HepG2 (cell line): Measurements from ENCODE around the gene ETFRF1. TPM values are rescaled to one million over a fixed set of nuclear protein-coding genes. Genes with fewer than 3 reads are reported as not detected.

ENCODE experiments used
- ATAC-seq: fragments of 200-7000 bp; cut with Tn5 transposase; 3 replicates; pipeline ENCODE4 v1.9.1; 2020; ENCODE audit warnings: mild to moderate bottlenecking, moderate library complexity
- BruUV-seq: library from RNA; stranded (reverse); fragments of 400-500 nt; replicated peaks from 2 replicates; lab custom pipeline; 2021; lab: Mats Ljungman, UMichigan
- CTCF ChIA-PET: fragments of 300-600 bp; formaldehyde crosslinking; extraction: SDS; loops from one replicate; lab custom pipeline; 2021; ENCODE audit warnings: low total read pairs, inconsistent platforms, low intra/inter-chr PET ratio; lab: Yijun Ruan, JAX
- POLR2A ChIA-PET: fragments of 350-600 bp; sonication (Branson Sonifier 250); formaldehyde crosslinking; loops from one replicate; lab custom pipeline; 2020; ENCODE audit warnings: antibody characterized with exemption, inconsistent platforms; lab: Yijun Ruan, JAX
- DNase-seq: peaks from one replicate; pipeline ENCODE4 v3.0.0-alpha.2; 2015; ENCODE audit warnings: low spot score
- FAIRE-seq: peaks from 3 replicates; lab custom pipeline; 2011; peaks lifted over from hg19 to GRCh38; lab: Jason Lieb, UNC
- H2AFZ ChIP-seq: one replicate; pipeline ENCODE4 v1.6.1; 2011; ENCODE audit warnings: low read length, inconsistent platforms
- H3K27ac ChIP-seq: fragments of 300-600 bp; 3 replicates; pipeline ENCODE4 v1.8.0; 2011; ENCODE audit warnings: mixed run types, mild to moderate bottlenecking, mixed read lengths, low read length, inconsistent platforms; ENCODE audit not compliant: insufficient read depth; ENCODE audit errors: extremely low read length
- H3K27me3 ChIP-seq, 2 experiments: fragments of 200-600 bp in 1 of 2; 2 replicates in 1 of 2; 3 replicates in 1 of 2; pipeline versions ENCODE4 v1.6.0 to v1.8.0; 2011; ENCODE audit warnings: low read length in 2 of 2, mild to moderate bottlenecking in 2 of 2, moderate library complexity in 2 of 2, inconsistent platforms in 1 of 2; ENCODE audit not compliant: insufficient read depth in 2 of 2, control insufficient read depth in 1 of 2
- H3K36me3 ChIP-seq, 2 experiments: fragments of 200-600 bp in 1 of 2; replicated peaks in 1 of 2; 2 replicates in 1 of 2; 3 replicates in 1 of 2; pipeline versions ENCODE4 v1.5.1 to v1.8.0; 2011; ENCODE audit warnings: low read length in 2 of 2, inconsistent platforms in 1 of 2; ENCODE audit not compliant: insufficient read depth in 2 of 2, control insufficient read depth in 1 of 2
- H3K4me1 ChIP-seq: 2 replicates; pipeline ENCODE4 v1.5.1; 2012; ENCODE audit warnings: low read length, inconsistent platforms; ENCODE audit not compliant: insufficient read depth
- H3K4me2 ChIP-seq: 2 replicates; pipeline ENCODE4 v1.6.0; 2011; ENCODE audit warnings: low read depth, low read length, inconsistent platforms
- H3K4me3 ChIP-seq, 3 experiments: fragments of 200-600 bp in 1 of 3; sonication (generic), shearing (Covaris generic) in 1 of 3; replicated peaks in 1 of 3; 2 replicates each; pipeline ENCODE4 v1.5.1; 2011 to 2016; ENCODE audit warnings: low read length in 3 of 3, inconsistent platforms in 2 of 3, low read depth in 2 of 3, mild to moderate bottlenecking in 2 of 3, control low read depth in 1 of 3, mixed read lengths in 1 of 3; ENCODE audit not compliant: insufficient read depth in 1 of 3
- H3K79me2 ChIP-seq: one replicate; pipeline ENCODE4 v1.6.1; 2011; ENCODE audit warnings: low read length, inconsistent platforms; ENCODE audit not compliant: insufficient read depth
- H3K9ac ChIP-seq: 2 replicates; pipeline ENCODE4 v1.6.0; 2011; ENCODE audit warnings: mild to moderate bottlenecking, low read depth, low read length, inconsistent platforms; ENCODE audit not compliant: insufficient read depth
- H3K9me3 ChIP-seq: 2 replicates; pipeline ENCODE4 v1.5.1; 2012; ENCODE audit warnings: mild to moderate bottlenecking, low read length
- H4K20me1 ChIP-seq: 2 replicates; pipeline ENCODE4 v1.6.0; 2011; ENCODE audit warnings: inconsistent platforms, mild to moderate bottlenecking, low read length, moderate library complexity; ENCODE audit not compliant: insufficient read depth
- CEBPB ChIP-seq: IDR thresholded peaks from 2 replicates; pipeline ENCODE4 v1.6.1; 2011; ENCODE audit warnings: low read depth, low read length, improper control_type of control experiment, borderline replicate concordance
- KLF11 ChIP-seq: IDR thresholded peaks from 2 replicates; pipeline ENCODE4 v1.6.1; 2016; ENCODE audit warnings: missing compliant biosample characterization
- MAFK ChIP-seq, 2 experiments: IDR thresholded peaks in 1 of 2; conservative IDR thresholded peaks in 1 of 2; 2 replicates each; pipeline ENCODE4 v1.6.1; 2011; ENCODE audit warnings: improper control_type of control experiment in 2 of 2, low read length in 2 of 2
- RFXANK ChIP-seq: IDR thresholded peaks from 2 replicates; pipeline ENCODE4 v1.6.1; 2016
- SP1 ChIP-seq, 2 experiments: fragments of 450-650 bp in 1 of 2; sonication (generic) in 1 of 2; formaldehyde crosslinking in 1 of 2; IDR thresholded peaks; 2 replicates each; pipeline versions ENCODE4 v1.4.0 to v1.6.1; 2016 to 2020; ENCODE audit warnings: missing genetic modification reagents in 1 of 2
- ZNF251 ChIP-seq: sonication (generic); formaldehyde crosslinking; IDR thresholded peaks from 2 replicates; pipeline ENCODE4 v1.9.0; 2021; ENCODE audit warnings: mild to moderate bottlenecking, missing genetic modification reagents
- ZNF468 ChIP-seq: sonication (generic); formaldehyde crosslinking; IDR thresholded peaks from 2 replicates; pipeline ENCODE4 v1.8.0; 2022; ENCODE audit warnings: mild to moderate bottlenecking, moderate library complexity, missing genetic modification reagents
- ZNF724P ChIP-seq: sonication (generic); formaldehyde crosslinking; IDR thresholded peaks from 2 replicates; pipeline ENCODE4 v1.8.0; 2022; ENCODE audit warnings: missing genetic modification reagents, borderline replicate concordance
- WGBS: methylation state at CpG from one replicate; pipeline ENCODE4 v1.1.6; 2017; ENCODE audit warnings: low lambda C conversion rate; 5-methylcytosine and 5-hydroxymethylcytosine counted together
- in situ Hi-C: cut with HindIII; loops from 2 replicates; pipeline ENCODE4 v1.10.0; 2017; ENCODE audit warnings: low pct_unique_long_range_greater_than_20kb; ENCODE audit not compliant: extremely low pct_ligation_motif_present
- intact Hi-C: fragments of 100-400 bp; cut with micrococcal nuclease; formaldehyde crosslinking; loops from one replicate; pipeline ENCODE4 v1.10.0; 2022; ENCODE audit not compliant: unreplicated experiment
- polyA plus RNA-seq, 8 experiments: library from polyadenylated mRNA; depleted of rRNA in 3 of 8; stranded (reverse) in 7 of 8; unstranded in 1 of 8; fragments of >200 nt; fragmentation: Illumina TruSeq in 4 of 8; extraction: Trizol in 4 of 8; gene quantifications; 2 replicates each; pipeline versions ENCODE4 v1.2.1 to v1.2.3, GENCODE V29; 2011 to 2016; ENCODE audit warnings: low read depth in 4 of 8, missing spikeins in 1 of 8, mixed read lengths in 1 of 8; ENCODE audit not compliant: insufficient read depth in 1 of 8
- total RNA-seq, 5 experiments: library from RNA; depleted of rRNA; stranded (reverse); fragments of >200 nt; fragmentation: Illumina TruSeq; extraction: Trizol; gene quantifications; 2 replicates each; pipeline ENCODE4 v1.2.3, GENCODE V29; 2016; ENCODE audit warnings: low read depth in 1 of 5
- TF ChIP-seq, protein P1 (sequence below): IDR thresholded peaks from 2 replicates; pipeline ENCODE4 v1.6.1; 2016; ENCODE audit warnings: low read depth, borderline replicate concordance
- TF ChIP-seq, protein P2 (sequence below): sonication (generic); formaldehyde crosslinking; IDR thresholded peaks from 2 replicates; pipeline ENCODE4 v1.4.0; 2020; ENCODE audit warnings: missing genetic modification reagents

ETFRF1 gene
- total and polyA plus RNA-seq, 2 of the 13 experiments (the other 11 are each of a cell fraction or from before 2014, with no cell fraction given), result 6.8 to 7.0 TPM

DNA sequence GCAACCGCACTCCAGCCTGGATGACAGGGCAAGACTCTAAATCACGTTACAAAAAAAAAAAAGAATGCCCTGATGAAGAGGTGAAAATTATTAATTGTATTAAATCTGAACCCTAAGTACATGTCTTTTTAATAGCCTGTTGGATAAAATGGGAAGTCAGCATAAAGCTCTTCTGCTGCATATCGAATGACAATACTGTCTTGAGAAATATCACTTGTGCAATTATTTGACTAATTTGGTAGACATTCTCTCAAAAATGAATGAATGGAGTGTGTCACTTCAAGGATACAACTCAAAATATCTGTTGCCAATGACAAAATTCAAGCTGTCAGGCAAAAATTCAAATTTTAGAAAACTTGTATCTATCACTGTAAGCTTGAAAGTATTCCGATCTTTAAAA is 39.0 kb upstream of the ETFRF1 start:
- H3K27me3 ChIP-seq, result no peaks in the 10 kb centered on the region; a peak in 1 of 5 replicates
- no peak overlapping the region for H2AFZ ChIP-seq
- H4K20me1 ChIP-seq, result no peaks in the 10 kb centered on the region
- H3K4me1 ChIP-seq, result peaks cover 5% of the 10 kb centered on the region; the same call in 1 of the 2 replicates
- no peak for DNase-seq
- no peaks in the 10 kb centered on the region for H3K36me3 ChIP-seq
- H3K9ac ChIP-seq, result no peak overlapping the region
- ATAC-seq, result no peak
- intact Hi-C loops (no loop called here), in situ Hi-C loops (no loop called here)
- H3K4me3 ChIP-seq, result no peak overlapping the region
- H3K79me2 ChIP-seq, result no peaks in the 10 kb centered on the region
- no peak overlapping the region for H3K4me2 ChIP-seq
- no peak overlapping the region for H3K27ac ChIP-seq
- BruUV-seq, result no TSS peak
- WGBS, result 84% methylated on average over 4 of the region's 4 CpGs
- CTCF ChIA-PET, result interaction anchor here (1.8 kb wide), 1 partner anchor 164 kb away, joined by 6 read pairs; no protein-coding TSS in a partner anchor
- no peak for FAIRE-seq
- TF ChIP-seq ZNF724P (CRISPR knock-in tag), result no peak
- TF ChIP-seq, protein P1, sequence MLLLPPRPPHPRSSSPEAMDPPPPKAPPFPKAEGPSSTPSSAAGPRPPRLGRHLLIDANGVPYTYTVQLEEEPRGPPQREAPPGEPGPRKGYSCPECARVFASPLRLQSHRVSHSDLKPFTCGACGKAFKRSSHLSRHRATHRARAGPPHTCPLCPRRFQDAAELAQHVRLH (CRISPR knock-in tag), result no peak
- TF ChIP-seq ZNF251 (CRISPR knock-in tag), result no peak
- TF ChIP-seq ZNF468 (CRISPR knock-in tag), result no peak
- no peak for TF ChIP-seq SP1 (IDR thresholded peaks at IDR 0.05)
- TF ChIP-seq SP1 (CRISPR knock-in tag; IDR thresholded peaks at IDR 0.05), result no peak
- TF ChIP-seq MAFK (conservative IDR thresholded peaks at IDR 0.05 in 1 of 2, IDR thresholded peaks at IDR 0.05 in 1 of 2; ENCODE audit: low read length in 2 of 2), result 0 out of 4 replicates have a peak, but pooled peaks of 1 of the 2 experiments have one; percentile 2
- TF ChIP-seq, protein P2, sequence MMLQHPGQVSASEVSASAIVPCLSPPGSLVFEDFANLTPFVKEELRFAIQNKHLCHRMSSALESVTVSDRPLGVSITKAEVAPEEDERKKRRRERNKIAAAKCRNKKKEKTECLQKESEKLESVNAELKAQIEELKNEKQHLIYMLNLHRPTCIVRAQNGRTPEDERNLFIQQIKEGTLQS, result no peak
- no peak for TF ChIP-seq KLF11 (CRISPR knock-in tag)
- TF ChIP-seq, all 625 proteins: peak for 1
- POLR2A ChIA-PET, result no interaction called here
- H3K9me3 ChIP-seq, result no peaks in the 10 kb centered on the region

DNA sequence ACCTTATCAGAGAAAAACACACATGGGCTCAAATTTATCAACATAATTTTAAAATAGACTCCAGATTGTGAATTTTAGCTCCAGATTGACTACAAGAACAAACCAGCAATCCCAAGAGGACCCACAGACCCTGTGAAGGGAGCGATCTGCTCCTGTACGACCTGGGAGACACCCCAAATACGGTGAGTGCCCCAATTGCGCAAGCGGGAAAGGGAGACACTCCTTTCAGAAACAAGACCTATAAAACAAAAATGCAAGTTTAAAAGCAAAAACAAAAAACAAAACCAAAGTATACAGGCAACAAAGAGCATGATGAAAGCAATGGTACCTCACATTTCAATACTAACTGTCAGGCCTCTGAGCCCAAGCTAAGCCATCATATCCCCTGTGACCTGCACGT is 32.2 kb upstream of the ETFRF1 start:
- CTCF ChIA-PET, result no interaction called here
- Histone ChIP-seq H3K4me3 (no peak overlapping the region), H4K20me1 (no peaks in the 10 kb centered on the region), H3K36me3 (no peaks in the 10 kb centered on the region), H3K4me1 (no peaks in the 10 kb centered on the region), H3K4me2 (no peak overlapping the region), H3K27ac (no peak overlapping the region), H3K9me3 (no peaks in the 10 kb centered on the region), H3K27me3 (0 out of 5 replicates have a peak, but pooled peaks cover 0 to under 1% of the 10 kb centered on the region in 2 experiments), H2AFZ (no peak overlapping the region), H3K79me2 (no peaks in the 10 kb centered on the region), H3K9ac (no peak overlapping the region)
- ATAC-seq (no peak), DNase-seq (no peak), FAIRE-seq (no peak)
- TF ChIP-seq CEBPB, result 0 out of 2 replicates have a peak, but pooled peaks have one; percentile 20
- TF ChIP-seq RFXANK (CRISPR knock-in tag), result no peak
- POLR2A ChIA-PET, result no interaction called here
- in situ Hi-C loops, result no loop called here
- BruUV-seq, result no TSS peak
- WGBS, result 64% methylated on average over 6 of the region's 6 CpGs
- intact Hi-C loops, result no loop called here
